GM23338 (cell line): ENCODE measurements around the gene DPH7. TPM values are rescaled to one million over a fixed set of nuclear protein-coding genes. Genes with fewer than 3 reads are reported as not detected.

Experiments used
- ATAC-seq: fragments of 200-7000 bp; cut with Tn5 transposase; 3 replicates; pipeline ENCODE4 v1.9.1; 2020
- DNase-seq: peaks from one replicate; pipeline ENCODE4 v3.0.0-alpha.2; 2015; ENCODE audit warnings: low spot score
- H2AFZ ChIP-seq: fragments of 200-600 bp; sonication (generic); 2 replicates; pipeline ENCODE4 v1.8.0; 2016; ENCODE audit warnings: antibody characterized with exemption, mild to moderate bottlenecking, moderate library complexity
- H3F3A ChIP-seq: fragments of 200-600 bp; sonication (generic); replicated peaks from 2 replicates; pipeline ENCODE4 v1.8.0; 2017; ENCODE audit warnings: antibody characterized with exemption, mixed run types, low read depth
- H3K27ac ChIP-seq: fragments of 200-600 bp; sonication (generic); 2 replicates; pipeline ENCODE4 v1.6.1; 2016; ENCODE audit warnings: low read depth
- H3K27me3 ChIP-seq: fragments of 200-600 bp; sonication (generic); 2 replicates; pipeline ENCODE4 v1.8.0; 2016; ENCODE audit warnings: mild to moderate bottlenecking, mixed run types, moderate library complexity; ENCODE audit not compliant: insufficient read depth
- H3K36me3 ChIP-seq: fragments of 200-600 bp; sonication (generic); 2 replicates; pipeline ENCODE4 v1.8.0; 2016; ENCODE audit warnings: mild to moderate bottlenecking; ENCODE audit not compliant: insufficient read depth
- H3K4me1 ChIP-seq: fragments of 200-600 bp; sonication (generic); 2 replicates; pipeline ENCODE4 v1.8.0; 2016; ENCODE audit warnings: mild to moderate bottlenecking, moderate library complexity; ENCODE audit not compliant: insufficient read depth
- H3K4me2 ChIP-seq: fragments of 200-600 bp; sonication (generic); 2 replicates; pipeline ENCODE4 v1.7.1; 2017; ENCODE audit warnings: mixed run types
- H3K4me3 ChIP-seq: fragments of 200-600 bp; sonication (generic); 2 replicates; pipeline ENCODE4 v1.6.1; 2016; ENCODE audit warnings: mixed run types
- H3K79me2 ChIP-seq: fragments of 200-600 bp; sonication (generic); replicated peaks from 2 replicates; pipeline ENCODE4 v1.8.0; 2017; ENCODE audit warnings: mild to moderate bottlenecking; ENCODE audit not compliant: insufficient read depth
- H3K9me2 ChIP-seq: fragments of 200-600 bp; sonication (generic); 2 replicates; pipeline ENCODE4 v1.8.0; 2017; ENCODE audit not compliant: insufficient read depth
- H4K20me1 ChIP-seq: fragments of 200-600 bp; sonication (generic); replicated peaks from 2 replicates; pipeline ENCODE4 v1.8.0; 2017; ENCODE audit warnings: mild to moderate bottlenecking; ENCODE audit not compliant: insufficient read depth
- H3K27ac Mint-ChIP-seq: 2 replicates; pipeline ENCODE4 v1.8.0; 2020; ENCODE audit warnings: inconsistent platforms, mild to moderate bottlenecking, moderate library complexity, mixed read lengths
- H3K27me3 Mint-ChIP-seq: 3 replicates; pipeline ENCODE4 v1.8.0; 2022; ENCODE audit warnings: low read depth, mild to moderate bottlenecking, moderate library complexity, mixed read lengths, inconsistent platforms; ENCODE audit not compliant: insufficient read depth, poor library complexity
- H3K36me3 Mint-ChIP-seq: 3 replicates; pipeline ENCODE4 v1.8.0; 2021; ENCODE audit warnings: low read depth, mild to moderate bottlenecking, inconsistent platforms, moderate library complexity, mixed read lengths
- H3K4me1 Mint-ChIP-seq: 3 replicates; pipeline ENCODE4 v1.8.0; 2020; ENCODE audit warnings: mild to moderate bottlenecking, inconsistent platforms, mixed read lengths
- H3K4me3 Mint-ChIP-seq: 3 replicates; pipeline ENCODE4 v1.8.0; 2021; ENCODE audit warnings: moderate library complexity, mild to moderate bottlenecking, inconsistent platforms, mixed read lengths
- H3K9me3 Mint-ChIP-seq: 3 replicates; pipeline ENCODE4 v1.8.0; 2020; ENCODE audit warnings: moderate library complexity, mild to moderate bottlenecking, inconsistent platforms, mixed read lengths
- CREB1 ChIP-seq: fragments of 250-450 bp; sonication (Bioruptor Pico); IDR thresholded peaks from 2 replicates; pipeline ENCODE4 v1.5.0; 2020; ENCODE audit warnings: low read depth, mild to moderate bottlenecking, moderate library complexity
- ETS1 ChIP-seq: IDR thresholded peaks from 2 replicates; pipeline ENCODE4 v1.6.1; 2016; ENCODE audit warnings: antibody characterized with exemption
- EZH2 ChIP-seq: fragments of 200-600 bp; sonication (generic); IDR thresholded peaks from one replicate; pipeline ENCODE4 v1.8.0; 2017; ENCODE audit warnings: antibody characterized with exemption, mild to moderate bottlenecking, low read depth; ENCODE audit not compliant: unreplicated experiment
- EZH2phosphoT487 ChIP-seq: fragments of 200-600 bp; sonication (generic); IDR thresholded peaks from one replicate; pipeline ENCODE4 v1.8.1; 2018; ENCODE audit warnings: antibody characterized with exemption; ENCODE audit not compliant: unreplicated experiment
- JUNB ChIP-seq: IDR thresholded peaks from one replicate; pipeline ENCODE4 v1.6.1; 2016; ENCODE audit warnings: antibody characterized with exemption; ENCODE audit not compliant: unreplicated experiment
- NANOG ChIP-seq: IDR thresholded peaks from 2 replicates; pipeline ENCODE4 v1.6.1; 2016; ENCODE audit warnings: antibody characterized with exemption, borderline replicate concordance
- POLR2AphosphoS5 ChIP-seq: IDR thresholded peaks from 2 replicates; pipeline ENCODE4 v1.6.1; 2016; ENCODE audit warnings: antibody characterized with exemption, low read depth
- REST ChIP-seq: IDR thresholded peaks from one replicate; pipeline ENCODE4 v1.6.1; 2018; ENCODE audit warnings: antibody characterized with exemption; ENCODE audit not compliant: unreplicated experiment
- STAT1 ChIP-seq: IDR thresholded peaks from one replicate; pipeline ENCODE4 v1.6.1; 2016; ENCODE audit warnings: antibody characterized with exemption; ENCODE audit not compliant: unreplicated experiment
- ZNF114 ChIP-seq: fragments of 250-450 bp; sonication (Bioruptor Pico); IDR thresholded peaks from 2 replicates; pipeline ENCODE4 v1.5.0; 2020; ENCODE audit warnings: mild to moderate bottlenecking, moderate library complexity
- ZNF331 ChIP-seq: fragments of 250-450 bp; sonication (Bioruptor Pico); IDR thresholded peaks from 2 replicates; pipeline ENCODE4 v1.5.0; 2020; ENCODE audit warnings: low read depth, mild to moderate bottlenecking, moderate library complexity
- polyA plus RNA-seq: library from polyadenylated mRNA; unstranded; fragments of >200 nt; fragmentation: Nextera tagmentation; extraction: Ambion mirVana; gene quantifications from 2 replicates; pipeline ENCODE4 v1.2.1, GENCODE V29; 2016
- total RNA-seq: library from RNA; depleted of rRNA; stranded (reverse); fragments of >200 nt; shearing (Covaris generic); gene quantifications from 2 replicates; pipeline ENCODE4 v1.2.3, GENCODE V29; 2014
- TF ChIP-seq, protein P1 (sequence below): fragments of 250-450 bp; sonication (Bioruptor Pico); IDR thresholded peaks from 2 replicates; pipeline ENCODE4 v1.5.0; 2020; ENCODE audit warnings: mild to moderate bottlenecking, moderate library complexity

The DPH7 gene
- total and polyA plus RNA-seq, 2 experiments from 2014 or later, result 44.5 to 68.8 TPM

DNA sequence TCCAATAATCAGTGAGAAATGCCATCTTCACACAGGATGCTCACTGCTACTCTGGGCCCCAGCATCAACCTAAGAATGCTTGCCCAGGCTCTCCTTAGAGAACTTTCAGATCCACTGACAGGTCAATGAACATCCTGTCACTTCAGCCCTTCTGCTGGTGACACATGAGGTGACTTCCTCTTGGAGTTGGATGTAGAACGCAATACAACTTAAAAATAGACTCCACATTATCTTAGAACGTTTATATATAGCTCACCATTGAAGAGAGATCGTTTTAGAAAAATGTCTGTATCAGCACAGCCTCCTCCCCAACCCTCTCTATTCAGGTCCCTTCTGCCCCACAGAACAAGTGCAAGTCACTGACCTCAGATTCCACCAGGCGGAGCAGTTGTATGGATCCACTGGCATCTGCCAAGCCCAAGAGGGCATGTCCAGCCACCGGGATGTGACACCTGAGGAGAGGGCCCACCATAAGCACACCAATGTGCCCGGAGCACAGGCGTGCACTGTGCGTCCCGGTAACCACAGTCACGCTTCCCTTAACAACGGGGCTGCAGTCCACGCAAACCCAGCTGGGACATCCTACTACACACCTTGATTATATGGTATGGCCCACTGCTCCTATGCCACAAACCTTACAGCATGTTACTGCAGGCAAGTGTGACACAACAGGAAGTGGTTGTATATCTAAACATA is 2.9 kb downstream of the DPH7 start (continued):
- TF ChIP-seq, protein P1, sequence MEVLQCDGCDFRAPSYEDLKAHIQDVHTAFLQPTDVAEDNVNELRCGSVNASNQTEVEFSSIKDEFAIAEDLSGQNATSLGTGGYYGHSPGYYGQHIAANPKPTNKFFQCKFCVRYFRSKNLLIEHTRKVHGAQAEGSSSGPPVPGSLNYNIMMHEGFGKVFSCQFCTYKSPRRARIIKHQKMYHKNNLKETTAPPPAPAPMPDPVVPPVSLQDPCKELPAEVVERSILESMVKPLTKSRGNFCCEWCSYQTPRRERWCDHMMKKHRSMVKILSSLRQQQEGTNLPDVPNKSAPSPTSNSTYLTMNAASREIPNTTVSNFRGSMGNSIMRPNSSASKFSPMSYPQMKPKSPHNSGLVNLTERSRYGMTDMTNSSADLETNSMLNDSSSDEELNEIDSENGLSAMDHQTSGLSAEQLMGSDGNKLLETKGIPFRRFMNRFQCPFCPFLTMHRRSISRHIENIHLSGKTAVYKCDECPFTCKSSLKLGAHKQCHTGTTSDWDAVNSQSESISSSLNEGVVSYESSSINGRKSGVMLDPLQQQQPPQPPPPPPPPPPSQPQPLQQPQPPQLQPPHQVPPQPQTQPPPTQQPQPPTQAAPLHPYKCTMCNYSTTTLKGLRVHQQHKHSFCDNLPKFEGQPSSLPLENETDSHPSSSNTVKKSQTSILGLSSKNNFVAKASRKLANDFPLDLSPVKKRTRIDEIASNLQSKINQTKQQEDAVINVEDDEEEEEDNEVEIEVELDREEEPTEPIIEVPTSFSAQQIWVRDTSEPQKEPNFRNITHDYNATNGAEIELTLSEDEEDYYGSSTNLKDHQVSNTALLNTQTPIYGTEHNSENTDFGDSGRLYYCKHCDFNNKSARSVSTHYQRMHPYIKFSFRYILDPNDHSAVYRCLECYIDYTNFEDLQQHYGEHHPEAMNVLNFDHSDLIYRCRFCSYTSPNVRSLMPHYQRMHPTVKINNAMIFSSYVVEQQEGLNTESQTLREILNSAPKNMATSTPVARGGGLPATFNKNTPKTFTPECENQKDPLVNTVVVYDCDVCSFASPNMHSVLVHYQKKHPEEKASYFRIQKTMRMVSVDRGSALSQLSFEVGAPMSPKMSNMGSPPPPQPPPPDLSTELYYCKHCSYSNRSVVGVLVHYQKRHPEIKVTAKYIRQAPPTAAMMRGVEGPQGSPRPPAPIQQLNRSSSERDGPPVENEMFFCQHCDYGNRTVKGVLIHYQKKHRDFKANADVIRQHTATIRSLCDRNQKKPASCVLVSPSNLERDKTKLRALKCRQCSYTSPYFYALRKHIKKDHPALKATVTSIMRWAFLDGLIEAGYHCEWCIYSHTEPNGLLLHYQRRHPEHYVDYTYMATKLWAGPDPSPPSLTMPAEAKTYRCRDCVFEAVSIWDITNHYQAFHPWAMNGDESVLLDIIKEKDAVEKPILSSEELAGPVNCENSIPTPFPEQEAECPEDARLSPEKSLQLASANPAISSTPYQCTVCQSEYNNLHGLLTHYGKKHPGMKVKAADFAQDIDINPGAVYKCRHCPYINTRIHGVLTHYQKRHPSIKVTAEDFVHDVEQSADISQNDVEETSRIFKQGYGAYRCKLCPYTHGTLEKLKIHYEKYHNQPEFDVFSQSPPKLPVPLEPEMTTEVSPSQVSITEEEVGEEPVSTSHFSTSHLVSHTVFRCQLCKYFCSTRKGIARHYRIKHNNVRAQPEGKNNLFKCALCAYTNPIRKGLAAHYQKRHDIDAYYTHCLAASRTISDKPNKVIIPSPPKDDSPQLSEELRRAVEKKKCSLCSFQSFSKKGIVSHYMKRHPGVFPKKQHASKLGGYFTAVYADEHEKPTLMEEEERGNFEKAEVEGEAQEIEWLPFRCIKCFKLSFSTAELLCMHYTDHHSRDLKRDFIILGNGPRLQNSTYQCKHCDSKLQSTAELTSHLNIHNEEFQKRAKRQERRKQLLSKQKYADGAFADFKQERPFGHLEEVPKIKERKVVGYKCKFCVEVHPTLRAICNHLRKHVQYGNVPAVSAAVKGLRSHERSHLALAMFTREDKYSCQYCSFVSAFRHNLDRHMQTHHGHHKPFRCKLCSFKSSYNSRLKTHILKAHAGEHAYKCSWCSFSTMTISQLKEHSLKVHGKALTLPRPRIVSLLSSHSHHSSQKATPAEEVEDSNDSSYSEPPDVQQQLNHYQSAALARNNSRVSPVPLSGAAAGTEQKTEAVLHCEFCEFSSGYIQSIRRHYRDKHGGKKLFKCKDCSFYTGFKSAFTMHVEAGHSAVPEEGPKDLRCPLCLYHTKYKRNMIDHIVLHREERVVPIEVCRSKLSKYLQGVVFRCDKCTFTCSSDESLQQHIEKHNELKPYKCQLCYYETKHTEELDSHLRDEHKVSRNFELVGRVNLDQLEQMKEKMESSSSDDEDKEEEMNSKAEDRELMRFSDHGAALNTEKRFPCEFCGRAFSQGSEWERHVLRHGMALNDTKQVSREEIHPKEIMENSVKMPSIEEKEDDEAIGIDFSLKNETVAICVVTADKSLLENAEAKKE, result no peak
- TF ChIP-seq ZNF114 (CRISPR knock-in tag), result no peak
- TF ChIP-seq POLR2AphosphoS5, result no peak
- TF ChIP-seq ETS1, result no peak
- no peak for TF ChIP-seq EZH2phosphoT487
- no peak for TF ChIP-seq NANOG

GRCh38 chr9:137575364-137575715 is 3.4 kb downstream of the DPH7 start:
- Histone ChIP-seq H3K27ac (no peak overlapping the region), H3K4me3 (no peak overlapping the region), H3K27me3 (no peaks in the 10 kb centered on the region), H3K4me2 (no peak overlapping the region), H4K20me1 (peaks cover 23% of the 10 kb centered on the region; the same call in 1 of the 2 replicates), H3F3A (peaks cover 18% of the 10 kb centered on the region; the same call in 1 of the 2 replicates), H2AFZ (no peak overlapping the region), H3K36me3 (peaks cover 29% of the 10 kb centered on the region), H3K79me2 (peaks cover 42% of the 10 kb centered on the region), H3K4me1 (peaks cover 17% of the 10 kb centered on the region), H3K9me2 (no peaks in the 10 kb centered on the region)
- Mint-ChIP-seq H3K4me3 (no peak overlapping the region; the same call in 2 of the 3 replicates), H3K27me3 (peaks cover 19% of the 10 kb centered on the region), H3K4me1 (peaks cover 19% of the 10 kb centered on the region), H3K36me3 (peaks cover 59% of the 10 kb centered on the region), H3K27ac (no peak overlapping the region), H3K9me3 (no peaks in the 10 kb centered on the region)
- no peak for ATAC-seq
- no peak for DNase-seq
- TF ChIP-seq EZH2 (no peak), REST (no peak), JUNB (no peak), CREB1 (CRISPR knock-in tag) (no peak), ETS1 (no peak), POLR2AphosphoS5 (no peak), ZNF114 (CRISPR knock-in tag) (no peak), ZNF331 (CRISPR knock-in tag) (no peak), STAT1 (no peak)
